Fibroblast of lung (primary cell): ENCODE measurements around the gene NPHP1.
"Not testable (repeated sequence)": the region's sequence is repeated elsewhere in the genome, so short reads cannot be mapped to it uniquely, and the experiment has no call there.

ENCODE experiments used
- EZH2 ChIP-seq: IDR thresholded peaks from 2 replicates; pipeline ENCODE4 v1.5.1; 2012; ENCODE audit warnings: low read length, control low read depth, mild to moderate bottlenecking; ENCODE audit errors: missing control alignments
- TF ChIP-seq, protein P1 (sequence below), 2 donors: IDR thresholded peaks in 1 of 2; conservative IDR thresholded peaks in 1 of 2; 1 replicate in 1 of 2; 2 replicates in 1 of 2; pipeline ENCODE4 v1.5.1; 2011 to 2012; ENCODE audit warnings: low read length in 2 of 2, control low read depth in 1 of 2, inconsistent platforms in 1 of 2, low read depth in 1 of 2, mild to moderate bottlenecking in 1 of 2

DNA sequence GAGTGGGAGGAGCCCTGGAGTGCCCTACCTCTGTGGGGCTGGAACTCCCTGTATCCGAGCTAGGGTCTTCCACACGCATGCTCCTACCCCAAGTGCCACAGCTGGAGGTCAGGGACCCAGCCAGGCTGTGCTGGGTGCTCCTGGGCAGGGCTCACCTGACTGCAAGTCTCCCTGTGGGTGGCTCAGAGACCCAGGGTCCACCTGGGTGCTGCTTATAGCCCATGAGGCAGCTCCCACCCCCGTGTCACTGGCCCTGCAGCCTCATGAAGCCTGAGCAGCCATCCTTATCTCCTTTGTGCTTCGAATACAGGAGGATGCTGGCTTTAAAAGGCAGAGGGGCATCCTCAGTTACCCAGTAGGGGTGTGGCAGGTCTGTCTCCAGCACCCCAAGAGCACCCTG lies 103.9 kb downstream of the NPHP1 start:
- not testable (repeated sequence) for TF ChIP-seq EZH2
- TF ChIP-seq, protein P1, sequence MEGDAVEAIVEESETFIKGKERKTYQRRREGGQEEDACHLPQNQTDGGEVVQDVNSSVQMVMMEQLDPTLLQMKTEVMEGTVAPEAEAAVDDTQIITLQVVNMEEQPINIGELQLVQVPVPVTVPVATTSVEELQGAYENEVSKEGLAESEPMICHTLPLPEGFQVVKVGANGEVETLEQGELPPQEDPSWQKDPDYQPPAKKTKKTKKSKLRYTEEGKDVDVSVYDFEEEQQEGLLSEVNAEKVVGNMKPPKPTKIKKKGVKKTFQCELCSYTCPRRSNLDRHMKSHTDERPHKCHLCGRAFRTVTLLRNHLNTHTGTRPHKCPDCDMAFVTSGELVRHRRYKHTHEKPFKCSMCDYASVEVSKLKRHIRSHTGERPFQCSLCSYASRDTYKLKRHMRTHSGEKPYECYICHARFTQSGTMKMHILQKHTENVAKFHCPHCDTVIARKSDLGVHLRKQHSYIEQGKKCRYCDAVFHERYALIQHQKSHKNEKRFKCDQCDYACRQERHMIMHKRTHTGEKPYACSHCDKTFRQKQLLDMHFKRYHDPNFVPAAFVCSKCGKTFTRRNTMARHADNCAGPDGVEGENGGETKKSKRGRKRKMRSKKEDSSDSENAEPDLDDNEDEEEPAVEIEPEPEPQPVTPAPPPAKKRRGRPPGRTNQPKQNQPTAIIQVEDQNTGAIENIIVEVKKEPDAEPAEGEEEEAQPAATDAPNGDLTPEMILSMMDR (conservative IDR thresholded peaks at IDR 0.05 in 1 of 2, IDR thresholded peaks at IDR 0.05 in 1 of 2; ENCODE audit: low read depth in 1 of 2, low read length in 2 of 2): not testable (repeated sequence)
